ENCODE data around the gene POLR2E. TPM values are rescaled to one million over a fixed set of nuclear protein-coding genes. Genes with fewer than 3 reads are reported as not detected.
A peak's percentile ranks its signal among the peaks of the same experiment; 100 is the strongest.

The POLR2E gene
- total and polyA plus RNA-seq, 9 of the 15 experiments (the other 6 are each of a cell fraction or from before 2014, with no cell fraction given), result 3.4 to 413 (median 244) TPM

DNA sequence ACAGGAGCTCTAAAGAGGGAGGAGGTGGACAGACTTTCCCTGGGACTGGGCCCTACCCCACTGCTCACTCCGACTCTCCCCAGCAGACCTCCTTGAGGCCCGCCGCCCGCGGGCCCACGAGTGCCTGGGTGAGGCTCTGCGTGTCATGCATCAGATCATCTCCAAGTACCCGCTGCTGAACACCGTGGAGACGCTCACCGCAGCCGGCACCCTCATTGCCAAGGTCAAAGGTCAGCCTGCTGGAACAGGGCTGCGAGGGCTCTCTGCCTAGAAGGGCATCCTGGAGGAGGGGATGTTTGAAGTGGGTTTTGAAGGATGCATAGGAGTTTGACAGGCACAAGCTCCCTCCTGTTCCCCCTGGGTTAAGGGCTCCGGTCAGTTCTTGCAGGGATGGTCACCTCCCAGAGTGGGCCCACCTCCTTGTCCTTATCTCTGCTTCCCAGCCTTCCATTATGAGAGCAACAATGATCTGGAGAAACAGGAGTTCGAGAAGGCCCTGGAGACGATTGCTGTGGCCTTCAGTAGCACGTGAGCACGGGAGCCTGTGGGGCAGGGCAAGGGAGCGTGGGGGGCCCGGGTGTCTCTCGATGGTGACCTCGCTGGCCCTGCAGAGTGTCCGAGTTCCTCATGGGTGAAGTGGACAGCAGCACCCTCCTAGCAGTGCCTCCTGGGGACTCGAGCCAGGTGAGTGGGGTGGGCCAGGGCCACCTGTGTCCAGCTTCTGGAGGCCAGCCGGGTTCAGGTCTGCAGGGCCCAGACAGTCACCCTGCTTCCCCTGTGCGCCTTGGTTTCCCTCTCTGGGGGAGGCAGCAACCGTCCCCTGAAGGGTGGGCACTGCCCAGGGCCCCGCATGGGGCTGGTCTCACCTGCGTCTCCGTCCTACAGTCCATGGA is 21.9 kb downstream of the POLR2E start (continued):
- TF ChIP-seq ZNF197 (CRISPR knock-in tag; IDR thresholded peaks at IDR 0.05; ENCODE audit: low read depth) (no peak), ESRRA (IDR thresholded peaks at IDR 0.05; ENCODE audit: borderline replicate concordance, low read depth) (0 out of 2 replicates have a peak, but pooled peaks have one; percentile 21), HEY1 (CRISPR knock-in tag; IDR thresholded peaks at IDR 0.05; ENCODE audit: borderline replicate concordance) (no peak), KLF10 (CRISPR knock-in tag; IDR thresholded peaks at IDR 0.05) (no peak), CBFA2T3 (IDR thresholded peaks at IDR 0.05) (peak; percentile 83), DMBX1 (CRISPR knock-in tag; IDR thresholded peaks at IDR 0.05; ENCODE audit: borderline replicate concordance) (0 out of 2 replicates have a peak, but pooled peaks have one; percentile 25), CCNT2 (IDR thresholded peaks at IDR 0.05; ENCODE audit: borderline replicate concordance, extremely low read depth, insufficient read length, low read depth, low read length) (peak; percentile 45), HNRNPUL1 (IDR thresholded peaks at IDR 0.05; ENCODE audit: low read length) (no peak), PURB (CRISPR knock-in tag; IDR thresholded peaks at IDR 0.05; ENCODE audit: low read depth) (no peak), DPF2 (IDR thresholded peaks at IDR 0.05) (peak; percentile 76)
- TF ChIP-seq, protein P1, sequence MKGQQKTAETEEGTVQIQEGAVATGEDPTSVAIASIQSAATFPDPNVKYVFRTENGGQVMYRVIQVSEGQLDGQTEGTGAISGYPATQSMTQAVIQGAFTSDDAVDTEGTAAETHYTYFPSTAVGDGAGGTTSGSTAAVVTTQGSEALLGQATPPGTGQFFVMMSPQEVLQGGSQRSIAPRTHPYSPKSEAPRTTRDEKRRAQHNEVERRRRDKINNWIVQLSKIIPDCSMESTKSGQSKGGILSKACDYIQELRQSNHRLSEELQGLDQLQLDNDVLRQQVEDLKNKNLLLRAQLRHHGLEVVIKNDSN (CRISPR knock-in tag; IDR thresholded peaks at IDR 0.05), result peak; percentile 69
- TF ChIP-seq, protein P2, sequence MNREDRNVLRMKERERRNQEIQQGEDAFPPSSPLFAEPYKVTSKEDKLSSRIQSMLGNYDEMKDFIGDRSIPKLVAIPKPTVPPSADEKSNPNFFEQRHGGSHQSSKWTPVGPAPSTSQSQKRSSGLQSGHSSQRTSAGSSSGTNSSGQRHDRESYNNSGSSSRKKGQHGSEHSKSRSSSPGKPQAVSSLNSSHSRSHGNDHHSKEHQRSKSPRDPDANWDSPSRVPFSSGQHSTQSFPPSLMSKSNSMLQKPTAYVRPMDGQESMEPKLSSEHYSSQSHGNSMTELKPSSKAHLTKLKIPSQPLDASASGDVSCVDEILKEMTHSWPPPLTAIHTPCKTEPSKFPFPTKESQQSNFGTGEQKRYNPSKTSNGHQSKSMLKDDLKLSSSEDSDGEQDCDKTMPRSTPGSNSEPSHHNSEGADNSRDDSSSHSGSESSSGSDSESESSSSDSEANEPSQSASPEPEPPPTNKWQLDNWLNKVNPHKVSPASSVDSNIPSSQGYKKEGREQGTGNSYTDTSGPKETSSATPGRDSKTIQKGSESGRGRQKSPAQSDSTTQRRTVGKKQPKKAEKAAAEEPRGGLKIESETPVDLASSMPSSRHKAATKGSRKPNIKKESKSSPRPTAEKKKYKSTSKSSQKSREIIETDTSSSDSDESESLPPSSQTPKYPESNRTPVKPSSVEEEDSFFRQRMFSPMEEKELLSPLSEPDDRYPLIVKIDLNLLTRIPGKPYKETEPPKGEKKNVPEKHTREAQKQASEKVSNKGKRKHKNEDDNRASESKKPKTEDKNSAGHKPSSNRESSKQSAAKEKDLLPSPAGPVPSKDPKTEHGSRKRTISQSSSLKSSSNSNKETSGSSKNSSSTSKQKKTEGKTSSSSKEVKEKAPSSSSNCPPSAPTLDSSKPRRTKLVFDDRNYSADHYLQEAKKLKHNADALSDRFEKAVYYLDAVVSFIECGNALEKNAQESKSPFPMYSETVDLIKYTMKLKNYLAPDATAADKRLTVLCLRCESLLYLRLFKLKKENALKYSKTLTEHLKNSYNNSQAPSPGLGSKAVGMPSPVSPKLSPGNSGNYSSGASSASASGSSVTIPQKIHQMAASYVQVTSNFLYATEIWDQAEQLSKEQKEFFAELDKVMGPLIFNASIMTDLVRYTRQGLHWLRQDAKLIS (CRISPR knock-in tag; IDR thresholded peaks at IDR 0.05), result no peak
- TF ChIP-seq, protein P3, sequence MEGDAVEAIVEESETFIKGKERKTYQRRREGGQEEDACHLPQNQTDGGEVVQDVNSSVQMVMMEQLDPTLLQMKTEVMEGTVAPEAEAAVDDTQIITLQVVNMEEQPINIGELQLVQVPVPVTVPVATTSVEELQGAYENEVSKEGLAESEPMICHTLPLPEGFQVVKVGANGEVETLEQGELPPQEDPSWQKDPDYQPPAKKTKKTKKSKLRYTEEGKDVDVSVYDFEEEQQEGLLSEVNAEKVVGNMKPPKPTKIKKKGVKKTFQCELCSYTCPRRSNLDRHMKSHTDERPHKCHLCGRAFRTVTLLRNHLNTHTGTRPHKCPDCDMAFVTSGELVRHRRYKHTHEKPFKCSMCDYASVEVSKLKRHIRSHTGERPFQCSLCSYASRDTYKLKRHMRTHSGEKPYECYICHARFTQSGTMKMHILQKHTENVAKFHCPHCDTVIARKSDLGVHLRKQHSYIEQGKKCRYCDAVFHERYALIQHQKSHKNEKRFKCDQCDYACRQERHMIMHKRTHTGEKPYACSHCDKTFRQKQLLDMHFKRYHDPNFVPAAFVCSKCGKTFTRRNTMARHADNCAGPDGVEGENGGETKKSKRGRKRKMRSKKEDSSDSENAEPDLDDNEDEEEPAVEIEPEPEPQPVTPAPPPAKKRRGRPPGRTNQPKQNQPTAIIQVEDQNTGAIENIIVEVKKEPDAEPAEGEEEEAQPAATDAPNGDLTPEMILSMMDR (IDR thresholded peaks at IDR 0.05 in 2 of 3, conservative IDR thresholded peaks at IDR 0.05 in 1 of 3; ENCODE audit: insufficient read depth in 2 of 3, low read depth in 1 of 3, low read length in 3 of 3), result no peak
- TF ChIP-seq, protein P4, sequence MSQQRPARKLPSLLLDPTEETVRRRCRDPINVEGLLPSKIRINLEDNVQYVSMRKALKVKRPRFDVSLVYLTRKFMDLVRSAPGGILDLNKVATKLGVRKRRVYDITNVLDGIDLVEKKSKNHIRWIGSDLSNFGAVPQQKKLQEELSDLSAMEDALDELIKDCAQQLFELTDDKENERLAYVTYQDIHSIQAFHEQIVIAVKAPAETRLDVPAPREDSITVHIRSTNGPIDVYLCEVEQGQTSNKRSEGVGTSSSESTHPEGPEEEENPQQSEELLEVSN (IDR thresholded peaks at IDR 0.05; ENCODE audit: borderline replicate concordance in 1 of 2, extremely low read depth in 1 of 2, insufficient read depth in 1 of 2, insufficient read length in 1 of 2, low read depth in 1 of 2, low read length in 1 of 2, poor library complexity in 1 of 2, severe bottlenecking in 1 of 2), result peak in 1 of 2 experiments; percentile 50
- TF ChIP-seq, protein P5, sequence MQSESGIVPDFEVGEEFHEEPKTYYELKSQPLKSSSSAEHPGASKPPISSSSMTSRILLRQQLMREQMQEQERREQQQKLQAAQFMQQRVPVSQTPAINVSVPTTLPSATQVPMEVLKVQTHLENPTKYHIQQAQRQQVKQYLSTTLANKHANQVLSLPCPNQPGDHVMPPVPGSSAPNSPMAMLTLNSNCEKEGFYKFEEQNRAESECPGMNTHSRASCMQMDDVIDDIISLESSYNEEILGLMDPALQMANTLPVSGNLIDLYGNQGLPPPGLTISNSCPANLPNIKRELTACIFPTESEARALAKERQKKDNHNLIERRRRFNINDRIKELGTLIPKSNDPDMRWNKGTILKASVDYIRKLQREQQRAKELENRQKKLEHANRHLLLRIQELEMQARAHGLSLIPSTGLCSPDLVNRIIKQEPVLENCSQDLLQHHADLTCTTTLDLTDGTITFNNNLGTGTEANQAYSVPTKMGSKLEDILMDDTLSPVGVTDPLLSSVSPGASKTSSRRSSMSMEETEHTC (IDR thresholded peaks at IDR 0.05), result peak; percentile 35; the same call in 1 of the 2 replicates

Measured in K562 (cell line).